ENCODE measurements around the gene GSN. TPM values are rescaled to one million over a fixed set of nuclear protein-coding genes. Genes with fewer than 3 reads are reported as not detected.

GSN gene
- total and polyA plus RNA-seq, 10 of the 15 experiments (the other 5 are each of a cell fraction or from before 2014, with no cell fraction given), result 0.66 to 9.2 (median 6.2) TPM

DNA sequence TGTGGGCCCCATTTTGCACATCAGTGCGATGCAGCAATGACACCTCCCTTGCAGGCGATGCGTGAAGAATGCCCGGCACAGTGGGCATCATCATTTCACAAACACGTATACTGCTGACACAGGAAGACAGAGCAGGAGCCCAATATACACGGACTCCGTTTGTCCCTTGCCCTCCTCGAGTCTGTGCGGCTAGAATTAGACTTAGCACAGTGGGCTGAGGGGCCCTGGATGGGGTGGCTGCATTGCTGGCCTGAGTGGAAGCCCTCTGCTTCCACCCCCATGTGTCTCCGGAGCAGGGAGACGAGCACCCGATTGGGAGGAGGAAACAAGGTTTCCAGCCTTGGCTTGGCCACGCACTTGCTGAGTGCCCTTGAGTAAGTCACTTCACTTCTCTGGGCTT, 40.8 kb downstream of the GSN start:
- in situ Hi-C loops (cut with MboI) (no loop called here), intact Hi-C loops (cut with micrococcal nuclease; ENCODE audit: unreplicated experiment) (no loop called here)
- BruUV-seq (replicated peaks), result no TSS peak
- ATAC-seq (no peak), DNase-seq (ENCODE audit: low read depth, low spot score) (no peak), FAIRE-seq (no peak)
- Histone ChIP-seq H3K9me3 (replicated peaks; ENCODE audit: control insufficient read depth, insufficient read depth, low read length) (no peaks in the 10 kb centered on the region), H3K79me2 (ENCODE audit: control insufficient read depth, insufficient read depth, low read length) (no peaks in the 10 kb centered on the region), H3K27me3 (replicated peaks in 1 of 2; ENCODE audit: control insufficient read depth in 2 of 2, insufficient read depth in 2 of 2, low read length in 1 of 2) (no peaks in the 10 kb centered on the region), H3K27ac (ENCODE audit: control insufficient read depth, insufficient read depth) (no peak overlapping the region), H3K4me1 (ENCODE audit: control insufficient read depth, insufficient read depth, low read length) (no peaks in the 10 kb centered on the region), H4K20me1 (ENCODE audit: control insufficient read depth, insufficient read depth) (no peaks in the 10 kb centered on the region), H3K4me3 (no peak overlapping the region), H3K36me3 (ENCODE audit: control insufficient read depth in 2 of 2, insufficient read depth in 2 of 2, low read length in 1 of 2) (no peaks in the 10 kb centered on the region), H2AFZ (ENCODE audit: control insufficient read depth, low read depth, low read length) (no peak overlapping the region), H3K9ac (ENCODE audit: control insufficient read depth, insufficient read depth, low read length) (no peak overlapping the region), H3K4me2 (ENCODE audit: control insufficient read depth, insufficient read depth) (no peak overlapping the region)
- TF ChIP-seq PKNOX1 (IDR thresholded peaks at IDR 0.05) (no peak), IRF4 (IDR thresholded peaks at IDR 0.05; ENCODE audit: low read depth, low read length) (no peak), CREM (IDR thresholded peaks at IDR 0.05; ENCODE audit: low read depth) (no peak), MEF2A (IDR thresholded peaks at IDR 0.05; ENCODE audit: insufficient read depth, low read depth, low read length) (no peak), POU2F2 (IDR thresholded peaks at IDR 0.05; ENCODE audit: borderline replicate concordance, low read depth, low read length) (no peak), POLR2A (IDR thresholded peaks at IDR 0.05; ENCODE audit: low read depth, low read length) (no peak), EP300 (IDR thresholded peaks at IDR 0.05; ENCODE audit: borderline replicate concordance in 1 of 2, control insufficient read depth in 1 of 2, low read depth in 2 of 2, low read length in 2 of 2) (no peak), BMI1 (IDR thresholded peaks at IDR 0.05; ENCODE audit: borderline replicate concordance) (no peak), GATAD2B (conservative IDR thresholded peaks at IDR 0.05; ENCODE audit: low read depth) (no peak), ZNF24 (IDR thresholded peaks at IDR 0.05) (no peak), ETV6 (conservative IDR thresholded peaks at IDR 0.05 in 1 of 2, IDR thresholded peaks at IDR 0.05 in 1 of 2; ENCODE audit: borderline replicate concordance in 1 of 2, low read depth in 1 of 2) (no peak), ZBED1 (IDR thresholded peaks at IDR 0.05; ENCODE audit: borderline replicate concordance) (no peak), MYB (IDR thresholded peaks at IDR 0.05; ENCODE audit: borderline replicate concordance, low read depth, low read length) (no peak), NR2F1 (conservative IDR thresholded peaks at IDR 0.05) (no peak), TARDBP (IDR thresholded peaks at IDR 0.05; ENCODE audit: borderline replicate concordance) (no peak)
- RAD21 ChIA-PET (ENCODE audit: unreplicated experiment), result no interaction called here
- CTCF ChIA-PET, result interaction anchor here (0.6 to 2.3 kb wide), 3 partner anchors 11 to 96 kb away, joined by 3 to 5 read pairs (median 4); no protein-coding TSS in a partner anchor
- WGBS (ENCODE audit: insufficient coverage, insufficient replicate concordance, low lambda C conversion rate, missing lambda C conversion rate), result 83% methylated on average over 13 of the region's 13 CpGs
- POLR2A ChIA-PET, result no interaction called here
- SMC1A ChIA-PET (ENCODE audit: uncharacterized antibody, unreplicated experiment), result no interaction called here
